ENCODE data around the gene SCAMP4.

Gene SCAMP4

GRCh38 chr19:1873524-1874473 lies 31.4 kb upstream of the SCAMP4 start:
- H3K4me1 ChIP-seq (ENCODE audit: control insufficient read depth, insufficient read depth, low read length), result peaks cover 10% of the 10 kb centered on the region

GRCh38 chr19:1874554-1875185 lies 30.5 kb upstream of the SCAMP4 start:
- peak overlapping the region; percentile 96 for H3K4me3 ChIP-seq (ENCODE audit: low read depth, low read length)
- H3K36me3 ChIP-seq (ENCODE audit: control insufficient read depth in 2 of 2, insufficient read depth in 1 of 2, low read length in 2 of 2), result peaks cover 0 to 18% of the 10 kb centered on the region in 2 experiments; a peak in 2 of 3 replicates
- CTCF ChIA-PET, result interaction anchor here (0.7 to 1.4 kb wide), 7 partner anchors 9 to 323 kb away, joined by 3 to 5 read pairs (median 3); no protein-coding TSS in a partner anchor
- POLR2A ChIA-PET, result interaction anchor here (0.5 to 2.8 kb wide), 8 partner anchors 10 to 689 kb away, joined by 3 to 22 read pairs (median 3); partner anchors contain the start of genes ABHD17A, ADAT3 and SCAMP4
- peaks cover 10% of the 10 kb centered on the region for H3K4me1 ChIP-seq (ENCODE audit: control insufficient read depth, insufficient read depth, low read length)
- H3K27ac ChIP-seq (ENCODE audit: extremely low read depth, low read depth, low read length), result peak overlapping the region; percentile 89
- no peaks in the 10 kb centered on the region for H3K9me3 ChIP-seq (ENCODE audit: control insufficient read depth, insufficient read depth, low read depth, low read length)
- TF ChIP-seq ZNF449 (tag by site-specific recombination; IDR thresholded peaks at IDR 0.05) (no peak), FEZF1 (tag by site-specific recombination; IDR thresholded peaks at IDR 0.05) (peak; percentile 59), ZFHX2 (tag by site-specific recombination; conservative IDR thresholded peaks at IDR 0.05) (peak; percentile 53), EGR2 (tag by site-specific recombination; IDR thresholded peaks at IDR 0.05; ENCODE audit: low read depth) (peak; percentile 36; the same call in 1 of the 2 replicates), ZNF362 (tag by site-specific recombination; IDR thresholded peaks at IDR 0.05) (peak; percentile 100), ZNF707 (tag by site-specific recombination; IDR thresholded peaks at IDR 0.05) (no peak), PRDM1 (tag by site-specific recombination; IDR thresholded peaks at IDR 0.05) (0 out of 2 replicates have a peak, but pooled peaks have one; percentile 27), ZNF580 (tag by site-specific recombination; IDR thresholded peaks at IDR 0.05) (peak; percentile 53; the same call in 1 of the 2 replicates), SP2 (tag by site-specific recombination; IDR thresholded peaks at IDR 0.05) (peak; percentile 50), ZNF629 (tag by site-specific recombination; IDR thresholded peaks at IDR 0.05) (peak; percentile 64), ZBTB17 (tag by site-specific recombination; IDR thresholded peaks at IDR 0.05) (peak; percentile 75), ZBTB21 (tag by site-specific recombination; IDR thresholded peaks at IDR 0.05) (0 out of 2 replicates have a peak, but pooled peaks have one; percentile 17)

More at GRCh38 chr19:1873524-1874473, 31.4 kb upstream of the SCAMP4 start:
- Histone ChIP-seq H3K36me3 (ENCODE audit: control insufficient read depth in 2 of 2, insufficient read depth in 1 of 2, low read length in 2 of 2) (peaks cover 0 to 18% of the 10 kb centered on the region in 2 experiments; a peak in 2 of 3 replicates), H3K4me3 (ENCODE audit: low read depth, low read length) (peak overlapping the region; percentile 11; the same call in 1 of the 2 replicates), H3K27ac (ENCODE audit: extremely low read depth, low read depth, low read length) (peak overlapping the region; percentile 33), H3K9me3 (ENCODE audit: control insufficient read depth, insufficient read depth, low read depth, low read length) (no peaks in the 10 kb centered on the region)
- CTCF ChIA-PET, result interaction anchor here (1.4 kb wide), 1 partner anchor 201 kb away, joined by 3 read pairs; no protein-coding TSS in a partner anchor
- POLR2A ChIA-PET, result interaction anchor here (0.5 to 2.8 kb wide), 3 partner anchors 9 to 354 kb away, joined by 3 to 22 read pairs (median 18); partner anchors contain the start of gene ABHD17A
- no peak for TF ChIP-seq ZNF140 (tag by site-specific recombination; IDR thresholded peaks at IDR 0.05)
- peak; percentile 28; the same call in 1 of the 2 replicates for TF ChIP-seq GLIS1 (tag by site-specific recombination; IDR thresholded peaks at IDR 0.05)
- no peak for TF ChIP-seq ZNF747 (tag by site-specific recombination; IDR thresholded peaks at IDR 0.05)
- no peak for TF ChIP-seq ZNF184 (tag by site-specific recombination; IDR thresholded peaks at IDR 0.05)
- TF ChIP-seq ZSCAN18 (tag by site-specific recombination; IDR thresholded peaks at IDR 0.05), result no peak
- TF ChIP-seq SETDB1 (IDR thresholded peaks at IDR 0.05; ENCODE audit: insufficient read length, low read length), result no peak
- peak; percentile 89 for TF ChIP-seq PRDM10 (tag by site-specific recombination; IDR thresholded peaks at IDR 0.05)
- TF ChIP-seq SCRT2 (tag by site-specific recombination; IDR thresholded peaks at IDR 0.05), result no peak
- TF ChIP-seq ZNF600 (tag by site-specific recombination; IDR thresholded peaks at IDR 0.05), result peak; percentile 92; the same call in 1 of the 2 replicates
- TF ChIP-seq IKZF3 (tag by site-specific recombination; IDR thresholded peaks at IDR 0.05), result peak; percentile 86

Measured in HEK293 (cell line).